Stimulated activated naive CD8-positive, alpha-beta T cell treated with anti-CD3 and anti-CD28 coated beads, Interleukin-15, Interleukin-2, amounts not matched to agents 100 ng/mL and 50 ng/mL, for 24 hours (primary cell): ENCODE results near the gene GALNT10.

ENCODE experiments used
- H3K27ac Mint-ChIP-seq: one replicate; pipeline ENCODE4 v1.8.0; 2021; ENCODE audit warnings: mild to moderate bottlenecking, mixed read lengths
- H3K27me3 Mint-ChIP-seq: one replicate; pipeline ENCODE4 v1.8.0; 2021; ENCODE audit warnings: mixed read lengths
- H3K36me3 Mint-ChIP-seq: one replicate; pipeline ENCODE4 v1.8.0; 2021; ENCODE audit warnings: low read depth, mixed read lengths
- H3K4me1 Mint-ChIP-seq: one replicate; pipeline ENCODE4 v1.8.0; 2021; ENCODE audit warnings: low read depth, mixed read lengths
- H3K4me3 Mint-ChIP-seq: one replicate; pipeline ENCODE4 v1.8.0; 2021; ENCODE audit warnings: mild to moderate bottlenecking, mixed read lengths
- H3K9me3 Mint-ChIP-seq: one replicate; pipeline ENCODE4 v1.8.0; 2021; ENCODE audit warnings: mixed read lengths

GALNT10 gene

GRCh38 chr5:154451957-154452356 lies 261.4 kb downstream of the GALNT10 start:
- Mint-ChIP-seq H3K27ac (no peak overlapping the region), H3K9me3 (no peaks in the 10 kb centered on the region), H3K36me3 (peaks cover 55% of the 10 kb centered on the region)

DNA sequence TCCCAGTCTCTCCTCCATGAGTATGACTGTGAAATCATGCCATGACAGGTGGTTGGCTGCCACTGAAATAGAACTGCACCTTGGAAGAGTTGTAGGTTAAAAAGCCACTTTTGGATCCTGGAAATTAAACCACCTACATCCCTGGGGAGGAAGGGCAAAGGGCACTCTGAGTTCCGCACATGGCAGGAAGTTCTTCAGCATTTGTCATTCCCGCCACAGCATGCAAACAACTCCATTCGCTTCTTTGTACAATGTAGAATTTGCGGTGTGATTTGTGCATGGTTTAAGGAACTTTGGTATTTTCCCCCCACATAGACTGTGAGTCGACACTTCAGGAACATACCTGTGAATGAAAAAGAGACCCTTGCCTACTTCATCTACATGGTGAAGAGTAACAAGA lies 265.1 kb downstream of the GALNT10 start:
- H3K27ac Mint-ChIP-seq = no peak overlapping the region
- H3K9me3 Mint-ChIP-seq = no peaks in the 10 kb centered on the region
- H3K36me3 Mint-ChIP-seq = peaks cover 53% of the 10 kb centered on the region
- peaks cover 2% of the 10 kb centered on the region for H3K4me1 Mint-ChIP-seq
- no peak overlapping the region for H3K4me3 Mint-ChIP-seq
- H3K27me3 Mint-ChIP-seq = no peaks in the 10 kb centered on the region

More at GRCh38 chr5:154451957-154452356, 261.4 kb downstream of the GALNT10 start:
- Mint-ChIP-seq H3K4me1 (peaks cover 36% of the 10 kb centered on the region), H3K27me3 (no peaks in the 10 kb centered on the region), H3K4me3 (no peak overlapping the region)

DNA sequence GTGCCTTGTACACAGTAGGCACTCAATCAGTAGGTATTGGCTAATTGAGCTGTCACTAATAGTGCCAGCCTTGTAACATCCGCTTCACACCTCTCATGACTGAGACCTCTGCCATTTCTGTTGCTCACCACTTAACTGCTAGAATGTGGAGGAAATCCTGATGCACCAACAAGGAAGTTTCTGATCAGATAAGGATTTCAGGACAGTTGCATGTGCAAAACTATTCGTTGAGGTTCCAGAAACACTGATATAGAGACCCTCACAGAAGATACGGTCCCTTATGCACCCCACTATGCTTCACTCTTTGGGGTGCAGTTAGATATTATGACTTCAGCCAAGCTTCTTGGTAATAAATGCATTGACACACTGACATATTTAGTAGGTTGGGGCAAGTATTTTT lies 266.0 kb downstream of the GALNT10 start:
- H3K4me3 Mint-ChIP-seq = no peak overlapping the region
- no peaks in the 10 kb centered on the region for H3K4me1 Mint-ChIP-seq
- H3K9me3 Mint-ChIP-seq = no peaks in the 10 kb centered on the region
- H3K36me3 Mint-ChIP-seq = peaks cover 43% of the 10 kb centered on the region
- H3K27ac Mint-ChIP-seq = no peak overlapping the region
- no peaks in the 10 kb centered on the region for H3K27me3 Mint-ChIP-seq

- Mint-ChIP-seq H3K4me1 (no peaks in the 10 kb centered on the region), H3K27ac (no peak overlapping the region), H3K4me3 (no peak overlapping the region), H3K27me3 (no peaks in the 10 kb centered on the region), H3K36me3 (peaks cover 31% of the 10 kb centered on the region), H3K9me3 (no peaks in the 10 kb centered on the region)
Observed at GRCh38 chr5:154459015-154459414, 268.5 kb downstream of the GALNT10 start.

DNA sequence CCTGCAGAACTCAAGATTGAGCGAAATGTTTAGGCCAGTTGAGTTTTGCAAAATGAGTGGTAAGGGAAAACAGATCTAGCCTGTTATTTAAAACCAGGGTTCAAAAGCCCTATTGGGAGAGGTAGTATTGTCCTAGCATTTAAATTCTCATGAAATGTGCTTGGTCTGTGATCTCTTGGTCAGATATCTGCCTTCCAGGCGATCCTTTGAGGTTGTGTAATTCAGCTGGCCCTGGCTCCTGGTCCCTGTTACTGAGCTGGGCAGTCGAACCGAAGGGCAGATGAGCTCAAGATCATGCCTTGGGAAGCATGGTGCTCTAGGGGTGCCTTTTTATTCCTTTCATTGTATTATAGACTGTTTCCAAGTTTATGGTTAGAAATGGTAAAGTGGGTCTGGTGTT lies 269.6 kb downstream of the GALNT10 start:
- Mint-ChIP-seq H3K9me3 (no peaks in the 10 kb centered on the region), H3K36me3 (peaks cover 24% of the 10 kb centered on the region), H3K27me3 (no peaks in the 10 kb centered on the region), H3K4me1 (no peaks in the 10 kb centered on the region), H3K4me3 (no peak overlapping the region), H3K27ac (no peak overlapping the region)

GRCh38 chr5:154461531-154461930 lies 271.0 kb downstream of the GALNT10 start:
- Mint-ChIP-seq H3K27me3 (peaks cover 3% of the 10 kb centered on the region), H3K36me3 (peaks cover 12% of the 10 kb centered on the region), H3K27ac (no peak overlapping the region), H3K4me3 (no peak overlapping the region), H3K4me1 (no peaks in the 10 kb centered on the region), H3K9me3 (no peaks in the 10 kb centered on the region)

- Mint-ChIP-seq H3K9me3 (no peaks in the 10 kb centered on the region), H3K4me1 (no peaks in the 10 kb centered on the region), H3K27me3 (peaks cover 23% of the 10 kb centered on the region), H3K4me3 (no peak overlapping the region), H3K36me3 (no peaks in the 10 kb centered on the region), H3K27ac (no peak overlapping the region)
Observed at GRCh38 chr5:154464438-154464837, 273.9 kb downstream of the GALNT10 start.

DNA sequence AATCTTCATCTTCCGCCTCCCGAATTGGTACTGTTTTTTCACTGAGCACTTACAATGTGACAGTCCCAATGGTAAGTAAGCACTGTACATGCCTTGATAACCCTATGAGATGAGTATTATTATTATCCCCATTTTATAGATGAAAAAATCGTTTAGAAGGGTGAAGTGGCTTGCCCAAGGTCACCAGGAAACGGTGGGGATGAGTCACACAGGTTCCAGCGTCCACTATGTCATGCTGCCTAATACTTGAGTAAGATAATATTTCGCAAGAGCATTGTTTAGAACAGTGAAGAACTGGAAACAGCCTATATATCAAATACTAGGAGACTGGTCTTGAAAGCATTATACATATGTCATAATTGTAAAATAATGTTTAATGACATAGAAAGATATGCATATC lies 274.6 kb downstream of the GALNT10 start:
- Mint-ChIP-seq H3K36me3 (no peaks in the 10 kb centered on the region), H3K27ac (no peak overlapping the region), H3K4me3 (no peak overlapping the region), H3K27me3 (peaks cover 28% of the 10 kb centered on the region), H3K4me1 (no peaks in the 10 kb centered on the region), H3K9me3 (no peaks in the 10 kb centered on the region)

DNA sequence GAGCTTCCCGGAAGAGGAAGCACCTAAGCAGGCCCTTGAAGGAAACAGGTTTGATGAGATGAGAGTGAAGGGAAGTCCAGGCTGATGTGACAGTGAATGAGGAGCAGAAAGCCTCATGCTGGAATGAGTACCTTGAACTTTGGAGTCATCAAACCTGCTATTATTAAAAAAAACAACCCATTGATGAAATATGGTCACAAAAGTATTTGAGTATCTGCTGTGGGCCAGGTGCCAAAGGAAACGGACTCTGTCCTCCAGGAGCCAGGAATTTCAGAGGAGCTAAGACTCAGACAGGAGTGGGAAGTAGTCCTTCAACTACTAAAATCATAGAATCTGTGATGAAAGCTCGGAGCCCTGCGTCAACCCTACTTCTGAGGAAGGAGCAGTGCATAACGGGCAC lies 275.6 kb downstream of the GALNT10 start:
- H3K27ac Mint-ChIP-seq = no peak overlapping the region
- H3K4me1 Mint-ChIP-seq = no peaks in the 10 kb centered on the region
- no peak overlapping the region for H3K4me3 Mint-ChIP-seq
- no peaks in the 10 kb centered on the region for H3K36me3 Mint-ChIP-seq
- no peaks in the 10 kb centered on the region for H3K9me3 Mint-ChIP-seq
- H3K27me3 Mint-ChIP-seq = peaks cover 38% of the 10 kb centered on the region

DNA sequence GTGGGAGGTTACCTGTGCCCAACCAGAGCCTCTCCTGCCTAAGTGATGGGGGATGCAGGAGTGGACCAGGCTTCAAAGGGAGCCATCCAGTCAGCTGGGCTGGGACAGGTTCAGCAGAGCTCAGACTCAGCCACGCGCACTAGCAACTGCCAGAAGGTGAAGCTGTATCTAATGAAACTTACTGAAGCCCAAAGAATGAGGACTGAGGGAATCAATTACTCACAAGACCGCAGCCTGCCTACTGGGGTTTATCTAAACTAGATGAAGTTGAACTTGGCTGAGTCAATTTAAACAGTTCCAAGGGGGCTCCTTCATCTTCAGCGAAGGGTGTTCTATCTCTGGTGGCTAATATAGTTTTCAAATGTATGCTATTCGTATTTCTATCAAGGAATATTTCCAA lies 276.1 kb downstream of the GALNT10 start:
- H3K9me3 Mint-ChIP-seq = no peaks in the 10 kb centered on the region
- H3K27me3 Mint-ChIP-seq = peaks cover 43% of the 10 kb centered on the region
- H3K4me3 Mint-ChIP-seq = no peak overlapping the region
- no peaks in the 10 kb centered on the region for H3K36me3 Mint-ChIP-seq
- H3K4me1 Mint-ChIP-seq = no peaks in the 10 kb centered on the region
- no peak overlapping the region for H3K27ac Mint-ChIP-seq

- H3K27me3 Mint-ChIP-seq = peaks cover 54% of the 10 kb centered on the region
- H3K27ac Mint-ChIP-seq = no peak overlapping the region
- no peak overlapping the region for H3K4me3 Mint-ChIP-seq
Observed at GRCh38 chr5:154467655-154468354, 277.3 kb downstream of the GALNT10 start.

GRCh38 chr5:154470137-154470536 lies 279.6 kb downstream of the GALNT10 start:
- Mint-ChIP-seq H3K27ac (no peak overlapping the region), H3K9me3 (no peaks in the 10 kb centered on the region), H3K36me3 (no peaks in the 10 kb centered on the region), H3K4me1 (peaks cover 21% of the 10 kb centered on the region), H3K4me3 (no peak overlapping the region), H3K27me3 (peaks cover 76% of the 10 kb centered on the region)

More at GRCh38 chr5:154467655-154468354, 277.3 kb downstream of the GALNT10 start:
- Mint-ChIP-seq H3K36me3 (no peaks in the 10 kb centered on the region), H3K9me3 (no peaks in the 10 kb centered on the region), H3K4me1 (no peaks in the 10 kb centered on the region)
